Keratinocyte (primary cell): ENCODE results near the gene USP33. TPM values are rescaled to one million over a fixed set of nuclear protein-coding genes. Genes with fewer than 3 reads are reported as not detected.
"Not testable (repeated sequence)": the region's sequence is repeated elsewhere in the genome, so short reads cannot be mapped to it uniquely, and the experiment has no call there.

Source experiments
- DNase-seq: peaks from one replicate; pipeline ENCODE4 v3.0.0-alpha.2; 2011; ENCODE audit warnings: low read depth, missing footprints, low spot score
- FAIRE-seq: peaks from 2 replicates; lab custom pipeline; 2011; peaks lifted over from hg19 to GRCh38; lab: Jason Lieb, UNC
- H2AFZ ChIP-seq: 2 replicates; pipeline ENCODE4 v1.6.0; 2012; ENCODE audit warnings: low read length, control low read depth, inconsistent platforms; ENCODE audit not compliant: control insufficient read depth
- H3K27ac ChIP-seq: 2 replicates; pipeline ENCODE4 v1.5.1; 2011; ENCODE audit warnings: low read length; ENCODE audit not compliant: control insufficient read depth, insufficient read depth
- H3K27me3 ChIP-seq: 3 replicates; pipeline ENCODE4 v1.6.0; 2011; ENCODE audit warnings: low read length; ENCODE audit not compliant: control insufficient read depth, insufficient read depth; ENCODE audit errors: extremely low read depth
- H3K36me3 ChIP-seq, 2 experiments: 2 replicates in 1 of 2; 3 replicates in 1 of 2; pipeline ENCODE4 v1.5.1; 2011; ENCODE audit warnings: low read length in 2 of 2, mild to moderate bottlenecking in 1 of 2; ENCODE audit not compliant: control insufficient read depth in 2 of 2, insufficient read depth in 2 of 2; ENCODE audit errors: extremely low read depth in 1 of 2
- H3K4me1 ChIP-seq: 3 replicates; pipeline ENCODE4 v1.5.1; 2011; ENCODE audit warnings: low read length; ENCODE audit not compliant: control insufficient read depth, insufficient read depth; ENCODE audit errors: extremely low read depth
- H3K4me2 ChIP-seq: 3 replicates; pipeline ENCODE4 v1.6.0; 2011; ENCODE audit warnings: low read depth, low read length; ENCODE audit not compliant: control insufficient read depth, insufficient read depth; ENCODE audit errors: extremely low read depth
- H3K4me3 ChIP-seq, 3 experiments: fragments of 200-600 bp in 1 of 3; sonication (generic) in 1 of 3; 2 replicates in 2 of 3; 3 replicates in 1 of 3; pipeline ENCODE4 v1.5.1; 2011 to 2016; ENCODE audit warnings: low read length in 3 of 3, mild to moderate bottlenecking in 3 of 3, control low read depth in 2 of 3, inconsistent platforms in 1 of 3, low read depth in 1 of 3, mixed read lengths in 1 of 3, mixed run types in 1 of 3, moderate library complexity in 1 of 3; ENCODE audit not compliant: control insufficient read depth in 2 of 3, insufficient read depth in 2 of 3; ENCODE audit errors: extremely low read depth in 1 of 3
- H3K79me2 ChIP-seq: 2 replicates; pipeline ENCODE4 v1.6.0; 2012; ENCODE audit warnings: low read length; ENCODE audit not compliant: control insufficient read depth, insufficient read depth
- H3K9ac ChIP-seq: 3 replicates; pipeline ENCODE4 v1.6.0; 2011; ENCODE audit warnings: low read length; ENCODE audit not compliant: control insufficient read depth, insufficient read depth; ENCODE audit errors: extremely low read depth
- H3K9me1 ChIP-seq: 3 replicates; pipeline ENCODE4 v1.6.0; 2011; ENCODE audit warnings: low read length; ENCODE audit not compliant: control insufficient read depth, insufficient read depth; ENCODE audit errors: extremely low read depth
- H3K9me3 ChIP-seq: 2 replicates; pipeline ENCODE4 v1.5.1; 2012; ENCODE audit warnings: low read depth, low read length; ENCODE audit not compliant: control insufficient read depth
- H4K20me1 ChIP-seq: 3 replicates; pipeline ENCODE4 v1.6.0; 2011; ENCODE audit warnings: low read length; ENCODE audit not compliant: control insufficient read depth, insufficient read depth; ENCODE audit errors: extremely low read depth
- CTCF ChIP-seq, 3 experiments: IDR thresholded peaks in 1 of 3; conservative IDR thresholded peaks in 1 of 3; optimal IDR thresholded peaks in 1 of 3; 2 replicates in 2 of 3; 3 replicates in 1 of 3; pipeline versions ENCODE3 to v1.5.1; 2011; ENCODE audit warnings: low read length in 3 of 3, mild to moderate bottlenecking in 3 of 3, moderate library complexity in 2 of 3, control low read depth in 1 of 3, inconsistent platforms in 1 of 3; ENCODE audit not compliant: insufficient read depth in 2 of 3; ENCODE audit errors: extremely low read depth in 1 of 3
- EZH2 ChIP-seq: IDR thresholded peaks from one replicate; pipeline ENCODE4 v1.6.1; 2012; ENCODE audit warnings: inconsistent platforms, mild to moderate bottlenecking, low read length, moderate library complexity
- dilution Hi-C: fragments of 300-500 bp; cut with MboI; formaldehyde crosslinking; loops from one replicate; pipeline ENCODE4 v1.7.0; 2020; ENCODE audit warnings: low sequenced_read_pairs; ENCODE audit not compliant: extremely low pct_ligation_motif_present
- polyA plus RNA-seq, 5 experiments: library from polyadenylated mRNA; depleted of rRNA in 3 of 5; stranded (reverse) in 3 of 5; stranded (forward) in 1 of 5; unstranded in 1 of 5; fragments of >200 nt; gene quantifications; 1 replicate in 1 of 5; 2 replicates in 3 of 5; 3 replicates in 1 of 5; pipeline versions ENCODE4 v1.2.1 to v1.2.3, GENCODE V29; 2011 to 2012; ENCODE audit warnings: missing spikeins in 2 of 5, low read depth in 1 of 5, low replicate concordance in 1 of 5

USP33 gene
- polyA plus RNA-seq, 1 donor (not counting 4 experiments of a cell fraction or from before 2014, with no cell fraction given), result 52.0 TPM

- TF ChIP-seq CTCF (optimal IDR thresholded peaks at IDR 0.05 in 1 of 3, IDR thresholded peaks at IDR 0.05 in 1 of 3, conservative IDR thresholded peaks at IDR 0.05 in 1 of 3; ENCODE audit: extremely low read depth in 1 of 3, insufficient read depth in 2 of 3, low read length in 3 of 3) (no peak), EZH2 (no peak)
- peaks cover 7% of the 10 kb centered on the region for H4K20me1 ChIP-seq
- H3K9ac ChIP-seq, result no peak overlapping the region
- dilution Hi-C loops, result no loop called here
- H3K4me1 ChIP-seq, result no peaks in the 10 kb centered on the region
- H3K27ac ChIP-seq, result no peak overlapping the region
- no peaks in the 10 kb centered on the region for H3K27me3 ChIP-seq
- H3K9me1 ChIP-seq, result no peaks in the 10 kb centered on the region
- DNase-seq, result no peak
- H3K4me3 ChIP-seq, result no peak overlapping the region
- FAIRE-seq, result no peak
- peaks cover 94% of the 10 kb centered on the region for H3K79me2 ChIP-seq
- no peaks in the 10 kb centered on the region for H3K9me3 ChIP-seq
- H3K36me3 ChIP-seq, result peaks cover 0 to 4% of the 10 kb centered on the region in 2 experiments
- H3K4me2 ChIP-seq, result no peak overlapping the region
- no peak overlapping the region for H2AFZ ChIP-seq
Measured at GRCh38 chr1:77649127-77649526, 110.5 kb downstream of the USP33 start.

GRCh38 chr1:77646224-77646623, 113.4 kb downstream of the USP33 start:
- H3K9ac ChIP-seq, H3K9me3 ChIP-seq, FAIRE-seq, H3K9me1 ChIP-seq, dilution Hi-C loops, H2AFZ ChIP-seq, H3K27me3 ChIP-seq, H3K4me2 ChIP-seq, H3K36me3 ChIP-seq, H4K20me1 ChIP-seq, H3K27ac ChIP-seq, H3K4me3 ChIP-seq, DNase-seq, H3K4me1 ChIP-seq: not testable (repeated sequence)
- H3K79me2 ChIP-seq, result peaks cover 90% of the 10 kb centered on the region

Other genes starting within 250 kb of the USP33 start
- 19.0 to 30.6 TPM (median 21.3 TPM) in 3 replicates for gene ZZZ3, start 77.2 kb downstream of the USP33 start, polyA plus RNA-seq
- 6.0 to 8.5 TPM (median 7.2 TPM) in 3 replicates for gene MIGA1, start 19.8 kb upstream of the USP33 start, polyA plus RNA-seq
- gene NEXN, start 128.8 kb upstream of the USP33 start, polyA plus RNA-seq, result 1.5 to 2.3 TPM (median 1.8 TPM) in 3 replicates
- gene FUBP1, start 219.2 kb upstream of the USP33 start, polyA plus RNA-seq, result 97.2 to 137 TPM (median 112 TPM) in 3 replicates
- gene DNAJB4, start 245.1 kb upstream of the USP33 start, polyA plus RNA-seq, result 17.3 to 30.9 TPM (median 27.5 TPM) in 3 replicates